Astrocyte (in vitro differentiated cells and primary cell): ENCODE measurements around the gene MAN1A1. TPM values are rescaled to one million over a fixed set of nuclear protein-coding genes. Genes with fewer than 3 reads are reported as not detected.

ENCODE experiments used
- DNase-seq: peaks from one replicate; pipeline ENCODE4 v3.0.0-alpha.2; 2010; ENCODE audit warnings: low read depth
- FAIRE-seq: peaks from 2 replicates; lab custom pipeline; 2011; peaks lifted over from hg19 to GRCh38; lab: Jason Lieb, UNC
- H2AFZ ChIP-seq: 2 replicates; pipeline ENCODE4 v1.6.0; 2012; ENCODE audit warnings: low read depth, low read length, inconsistent platforms
- H3K27ac ChIP-seq: 2 replicates; pipeline ENCODE4 v1.5.1; 2011; ENCODE audit warnings: low read depth, low read length, inconsistent platforms
- H3K27me3 ChIP-seq: 2 replicates; pipeline ENCODE4 v1.6.0; 2011; ENCODE audit warnings: low read length, inconsistent platforms; ENCODE audit not compliant: insufficient read depth
- H3K36me3 ChIP-seq: 2 replicates; pipeline ENCODE4 v1.5.1; 2011; ENCODE audit warnings: low read length, inconsistent platforms; ENCODE audit not compliant: insufficient read depth
- H3K4me1 ChIP-seq: 2 replicates; pipeline ENCODE4 v1.5.1; 2011; ENCODE audit warnings: low read length, inconsistent platforms; ENCODE audit not compliant: insufficient read depth
- H3K4me2 ChIP-seq: 2 replicates; pipeline ENCODE4 v1.6.0; 2012; ENCODE audit warnings: low read length, inconsistent platforms
- H3K4me3 ChIP-seq: 2 replicates; pipeline ENCODE4 v1.5.1; 2011; ENCODE audit warnings: low read depth, mild to moderate bottlenecking, low read length, inconsistent platforms; ENCODE audit not compliant: insufficient read depth
- H3K79me2 ChIP-seq: 2 replicates; pipeline ENCODE4 v1.6.0; 2012; ENCODE audit warnings: mild to moderate bottlenecking, low read length, inconsistent platforms; ENCODE audit not compliant: insufficient read depth
- H3K9ac ChIP-seq: 2 replicates; pipeline ENCODE4 v1.6.0; 2012; ENCODE audit warnings: mild to moderate bottlenecking, low read length, inconsistent platforms
- H3K9me3 ChIP-seq: 2 replicates; pipeline ENCODE4 v1.5.1; 2012; ENCODE audit warnings: low read depth, mild to moderate bottlenecking, low read length, inconsistent platforms; ENCODE audit not compliant: insufficient read depth
- H4K20me1 ChIP-seq: 2 replicates; pipeline ENCODE4 v1.6.0; 2012; ENCODE audit warnings: low read length, inconsistent platforms; ENCODE audit not compliant: insufficient read depth
- H3K27ac Mint-ChIP-seq: one replicate; pipeline ENCODE4 v1.8.0; 2021; ENCODE audit warnings: mild to moderate bottlenecking, mixed read lengths; ENCODE audit not compliant: unreplicated experiment
- H3K27me3 Mint-ChIP-seq: one replicate; pipeline ENCODE4 v1.8.0; 2021; ENCODE audit warnings: low read depth, mixed read lengths; ENCODE audit not compliant: unreplicated experiment
- H3K36me3 Mint-ChIP-seq: one replicate; pipeline ENCODE4 v1.8.0; 2021; ENCODE audit warnings: low read depth, mixed read lengths; ENCODE audit not compliant: unreplicated experiment
- H3K4me1 Mint-ChIP-seq: one replicate; pipeline ENCODE4 v1.8.0; 2021; ENCODE audit warnings: low read depth, mixed read lengths; ENCODE audit not compliant: unreplicated experiment
- H3K4me3 Mint-ChIP-seq: one replicate; pipeline ENCODE4 v1.8.0; 2021; ENCODE audit warnings: mild to moderate bottlenecking, moderate library complexity, mixed read lengths; ENCODE audit not compliant: unreplicated experiment
- H3K9me3 Mint-ChIP-seq: one replicate; pipeline ENCODE4 v1.8.0; 2021; ENCODE audit warnings: mild to moderate bottlenecking, mixed read lengths; ENCODE audit not compliant: unreplicated experiment
- CTCF ChIP-seq: IDR thresholded peaks from 2 replicates; pipeline ENCODE4 v1.5.1; 2011; ENCODE audit warnings: low read depth, mild to moderate bottlenecking, inconsistent platforms, low read length, moderate library complexity; ENCODE audit not compliant: insufficient read depth
- EZH2 ChIP-seq: IDR thresholded peaks from 2 replicates; pipeline ENCODE4 v1.6.1; 2012; ENCODE audit warnings: mild to moderate bottlenecking, low read length, inconsistent platforms; ENCODE audit not compliant: insufficient read depth
- total RNA-seq: library from RNA; stranded (reverse); gene quantifications from 2 replicates; pipeline ENCODE4 v1.2.1, GENCODE V29; 2021

Gene MAN1A1
- total RNA-seq, 1 donor from 2014 or later: 11.7 TPM

GRCh38 chr6:119134752-119135151, 214.8 kb downstream of the MAN1A1 start:
- Histone ChIP-seq H3K4me3 (no peak overlapping the region), H3K4me2 (no peak overlapping the region), H4K20me1 (no peaks in the 10 kb centered on the region), H3K4me1 (peaks cover 7% of the 10 kb centered on the region), H3K9ac (no peak overlapping the region), H3K36me3 (no peaks in the 10 kb centered on the region), H3K27me3 (no peaks in the 10 kb centered on the region), H3K27ac (no peak overlapping the region), H3K79me2 (no peaks in the 10 kb centered on the region), H3K9me3 (no peaks in the 10 kb centered on the region), H2AFZ (no peak overlapping the region)
- Mint-ChIP-seq H3K4me3 (no peak overlapping the region), H3K27ac (no peak overlapping the region), H3K36me3 (no peaks in the 10 kb centered on the region), H3K4me1 (peaks cover 10% of the 10 kb centered on the region), H3K9me3 (peaks cover 1% of the 10 kb centered on the region), H3K27me3 (no peaks in the 10 kb centered on the region)
- TF ChIP-seq EZH2: no peak
- no peak for TF ChIP-seq CTCF
- DNase-seq (no peak), FAIRE-seq (no peak)

DNA sequence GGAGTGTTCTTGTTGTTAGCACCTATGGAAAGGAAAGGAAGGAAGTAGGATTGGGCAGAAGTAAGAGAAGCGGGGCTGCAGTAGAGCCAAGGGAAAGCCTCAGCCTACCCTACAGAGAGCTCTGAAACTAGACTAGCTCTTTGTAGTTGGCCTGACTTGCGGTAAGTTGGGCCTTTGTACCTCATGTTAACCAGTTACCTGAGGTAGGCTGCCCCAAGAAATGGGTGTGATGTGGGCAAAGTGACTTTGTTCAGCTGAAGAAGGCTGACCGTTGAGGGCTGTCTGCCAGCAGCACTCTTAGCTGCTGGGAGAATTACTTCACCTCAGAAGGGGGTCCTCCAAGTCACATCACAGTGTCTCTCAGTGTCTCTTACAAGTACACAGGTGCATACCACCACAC, 216.2 kb downstream of the MAN1A1 start:
- Histone ChIP-seq H3K4me2 (no peak overlapping the region), H3K79me2 (no peaks in the 10 kb centered on the region), H3K4me3 (no peak overlapping the region), H4K20me1 (no peaks in the 10 kb centered on the region), H3K9me3 (no peaks in the 10 kb centered on the region), H3K4me1 (peaks cover 14% of the 10 kb centered on the region), H3K27me3 (no peaks in the 10 kb centered on the region), H3K36me3 (no peaks in the 10 kb centered on the region), H2AFZ (no peak overlapping the region), H3K27ac (no peak overlapping the region), H3K9ac (no peak overlapping the region)
- Mint-ChIP-seq H3K27me3 (no peaks in the 10 kb centered on the region), H3K4me3 (no peak overlapping the region), H3K9me3 (peaks cover 1% of the 10 kb centered on the region), H3K4me1 (peaks cover 6% of the 10 kb centered on the region), H3K36me3 (no peaks in the 10 kb centered on the region), H3K27ac (no peak overlapping the region)
- FAIRE-seq: no peak
- DNase-seq: no peak
- TF ChIP-seq CTCF (no peak), EZH2 (no peak)

DNA sequence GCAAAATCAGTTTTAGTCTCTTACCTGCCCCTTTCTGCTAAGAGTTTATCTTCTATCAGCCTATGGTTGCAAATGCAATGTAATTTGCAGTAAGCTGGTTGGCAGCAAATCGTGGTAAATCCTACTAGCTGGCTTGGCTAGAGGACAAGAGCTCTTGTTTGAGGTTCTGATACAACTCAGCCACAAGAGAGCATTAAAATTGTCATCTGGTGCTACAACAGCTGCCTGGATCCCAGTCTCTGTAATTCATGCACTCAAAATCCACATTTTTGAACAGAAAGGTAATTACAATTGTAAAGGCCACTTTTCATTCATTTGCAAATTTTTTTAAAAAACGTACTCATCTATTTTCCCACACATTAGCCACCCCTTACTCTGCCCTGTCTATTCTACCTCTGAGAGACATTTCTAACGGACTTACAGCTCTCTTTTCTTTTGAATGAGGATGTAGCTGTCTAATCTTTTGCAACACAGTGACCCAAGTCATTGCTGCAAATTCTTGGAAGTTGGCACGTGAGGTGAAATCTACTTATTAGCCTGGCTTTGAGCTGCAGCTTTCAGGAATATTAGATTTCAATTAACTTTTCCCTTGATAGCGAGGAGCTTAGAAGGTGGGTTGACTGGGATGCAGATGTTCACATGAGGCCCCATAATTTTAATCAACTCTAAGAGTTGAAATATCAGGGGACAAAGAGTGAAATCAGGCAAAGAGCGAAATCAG, 217.1 kb downstream of the MAN1A1 start:
- FAIRE-seq (no peak), DNase-seq (no peak)
- no peak overlapping the region for H2AFZ ChIP-seq
- no peaks in the 10 kb centered on the region for H3K27me3 Mint-ChIP-seq
- H3K79me2 ChIP-seq: no peaks in the 10 kb centered on the region
- no peaks in the 10 kb centered on the region for H3K36me3 ChIP-seq
- no peak overlapping the region for H3K27ac Mint-ChIP-seq
- no peak overlapping the region for H3K9ac ChIP-seq
- H3K4me1 Mint-ChIP-seq: peaks cover 9% of the 10 kb centered on the region
- H3K4me3 Mint-ChIP-seq: no peak overlapping the region
- no peak overlapping the region for H3K4me2 ChIP-seq
- no peaks in the 10 kb centered on the region for H3K36me3 Mint-ChIP-seq
- H3K27me3 ChIP-seq: no peaks in the 10 kb centered on the region
- no peak overlapping the region for H3K27ac ChIP-seq
- no peaks in the 10 kb centered on the region for H4K20me1 ChIP-seq
- H3K9me3 Mint-ChIP-seq: peaks cover 1% of the 10 kb centered on the region
- no peak for TF ChIP-seq EZH2
- TF ChIP-seq CTCF: no peak
- no peak overlapping the region for H3K4me3 ChIP-seq
- H3K4me1 ChIP-seq: peaks cover 14% of the 10 kb centered on the region
- H3K9me3 ChIP-seq: no peaks in the 10 kb centered on the region
